ENCODE measurements around the gene OPRM1. TPM values are rescaled to one million over a fixed set of nuclear protein-coding genes. Genes with fewer than 3 reads are reported as not detected.

The OPRM1 gene
- total RNA-seq, 2 donors from 2014 or later = not detected

DNA sequence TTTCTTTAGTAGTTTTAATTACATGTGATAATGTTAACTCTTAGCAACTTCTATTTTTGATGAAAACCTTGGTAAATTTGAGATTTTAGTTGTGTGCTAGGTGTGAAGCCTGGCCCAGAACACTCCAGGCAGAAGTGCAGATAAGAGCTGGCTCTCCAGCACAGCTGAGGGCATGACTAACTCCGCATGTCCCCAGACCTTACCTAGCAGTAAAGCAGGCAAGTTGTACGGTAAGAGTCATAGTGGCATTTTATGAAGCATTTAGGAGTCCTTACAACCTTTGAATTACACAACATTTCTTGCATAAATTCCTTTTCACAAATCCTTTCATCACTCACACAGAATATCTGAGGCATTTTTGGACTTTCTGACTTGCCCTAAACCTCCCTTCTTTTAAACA, 67.2 kb downstream of the OPRM1 start:
- Histone ChIP-seq H3K9me3 (peaks cover 2% of the 10 kb centered on the region), H3K36me3 (no peaks in the 10 kb centered on the region), H3K4me3 (no peak overlapping the region), H3K27ac (no peak overlapping the region), H3K27me3 (replicated peaks; ENCODE audit: insufficient read depth) (no peaks in the 10 kb centered on the region), H3K4me1 (ENCODE audit: control insufficient read depth in 1 of 2, low read depth in 2 of 2) (no peaks in the 10 kb centered on the region)
- ATAC-seq (ENCODE audit: insufficient number of reproducible peaks, low FRiP score, low read depth) (no peak), DNase-seq (ENCODE audit: low spot score) (no peak)
- TF ChIP-seq, protein P1, sequence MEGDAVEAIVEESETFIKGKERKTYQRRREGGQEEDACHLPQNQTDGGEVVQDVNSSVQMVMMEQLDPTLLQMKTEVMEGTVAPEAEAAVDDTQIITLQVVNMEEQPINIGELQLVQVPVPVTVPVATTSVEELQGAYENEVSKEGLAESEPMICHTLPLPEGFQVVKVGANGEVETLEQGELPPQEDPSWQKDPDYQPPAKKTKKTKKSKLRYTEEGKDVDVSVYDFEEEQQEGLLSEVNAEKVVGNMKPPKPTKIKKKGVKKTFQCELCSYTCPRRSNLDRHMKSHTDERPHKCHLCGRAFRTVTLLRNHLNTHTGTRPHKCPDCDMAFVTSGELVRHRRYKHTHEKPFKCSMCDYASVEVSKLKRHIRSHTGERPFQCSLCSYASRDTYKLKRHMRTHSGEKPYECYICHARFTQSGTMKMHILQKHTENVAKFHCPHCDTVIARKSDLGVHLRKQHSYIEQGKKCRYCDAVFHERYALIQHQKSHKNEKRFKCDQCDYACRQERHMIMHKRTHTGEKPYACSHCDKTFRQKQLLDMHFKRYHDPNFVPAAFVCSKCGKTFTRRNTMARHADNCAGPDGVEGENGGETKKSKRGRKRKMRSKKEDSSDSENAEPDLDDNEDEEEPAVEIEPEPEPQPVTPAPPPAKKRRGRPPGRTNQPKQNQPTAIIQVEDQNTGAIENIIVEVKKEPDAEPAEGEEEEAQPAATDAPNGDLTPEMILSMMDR (IDR thresholded peaks at IDR 0.05) = no peak

DNA sequence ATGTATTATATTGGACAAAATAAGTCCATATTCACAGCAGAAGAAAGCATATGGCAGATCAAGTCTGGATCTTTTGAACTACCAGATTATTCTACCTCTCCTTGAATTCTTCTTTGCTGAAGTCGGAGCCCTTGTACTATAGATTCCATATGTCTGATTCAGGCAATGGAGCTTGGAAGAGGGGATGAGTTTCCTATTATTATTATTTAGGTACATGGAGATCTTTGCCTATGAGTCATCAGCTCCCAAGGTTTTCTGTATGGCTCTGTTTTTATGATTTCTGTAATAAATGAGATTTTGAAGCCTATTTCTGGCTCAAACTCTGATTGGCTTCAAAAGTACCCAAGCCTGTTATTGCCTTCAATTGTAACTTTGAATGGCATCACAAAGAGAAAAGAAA, 72.0 kb downstream of the OPRM1 start:
- no peak for ATAC-seq (ENCODE audit: insufficient number of reproducible peaks, low FRiP score, low read depth)
- TF ChIP-seq, protein P1 (IDR thresholded peaks at IDR 0.05) = no peak
- Histone ChIP-seq H3K9me3 (no peaks in the 10 kb centered on the region), H3K27me3 (replicated peaks; ENCODE audit: insufficient read depth) (no peaks in the 10 kb centered on the region), H3K4me3 (no peak overlapping the region), H3K27ac (no peak overlapping the region), H3K4me1 (ENCODE audit: control insufficient read depth in 1 of 2, low read depth in 2 of 2) (no peaks in the 10 kb centered on the region), H3K36me3 (no peaks in the 10 kb centered on the region)
- DNase-seq (ENCODE audit: low spot score) = no peak

DNA sequence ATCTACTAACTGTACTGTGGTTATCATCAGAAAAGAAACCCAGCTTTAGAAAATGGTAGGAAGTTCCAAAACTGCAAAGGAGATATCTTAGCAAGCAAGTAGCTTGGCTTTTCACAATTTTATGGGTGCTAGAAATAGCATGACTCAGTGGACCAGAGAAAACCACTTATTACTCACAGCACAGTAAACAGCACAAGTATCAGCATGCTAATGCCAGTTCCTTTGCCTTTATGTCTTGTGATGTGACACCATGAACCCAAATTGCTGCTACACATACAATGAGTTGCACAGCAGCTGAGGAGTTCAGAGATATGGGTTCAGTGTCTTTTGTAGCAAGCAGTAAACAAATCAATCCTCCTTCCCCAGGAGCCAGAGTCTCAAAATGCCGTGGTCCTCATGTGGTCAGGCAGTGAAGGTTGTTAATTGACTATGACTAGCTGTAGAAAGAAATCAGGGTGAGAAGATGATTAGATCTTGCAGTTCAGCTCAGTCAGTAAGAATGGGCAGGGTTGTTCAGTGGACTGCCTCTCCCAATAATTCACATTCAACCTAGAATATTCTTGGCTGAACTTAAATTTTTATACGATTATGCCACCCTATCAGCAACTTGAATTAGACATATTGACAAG, 73.3 kb downstream of the OPRM1 start:
- Histone ChIP-seq H3K4me3 (no peak overlapping the region), H3K27ac (no peak overlapping the region), H3K36me3 (no peaks in the 10 kb centered on the region), H3K27me3 (replicated peaks; ENCODE audit: insufficient read depth) (no peaks in the 10 kb centered on the region), H3K9me3 (no peaks in the 10 kb centered on the region), H3K4me1 (ENCODE audit: control insufficient read depth in 1 of 2, low read depth in 2 of 2) (no peaks in the 10 kb centered on the region)
- ATAC-seq (ENCODE audit: insufficient number of reproducible peaks, low FRiP score, low read depth) (no peak), DNase-seq (ENCODE audit: low spot score) (no peak)
- TF ChIP-seq, protein P1 (IDR thresholded peaks at IDR 0.05) = no peak

DNA sequence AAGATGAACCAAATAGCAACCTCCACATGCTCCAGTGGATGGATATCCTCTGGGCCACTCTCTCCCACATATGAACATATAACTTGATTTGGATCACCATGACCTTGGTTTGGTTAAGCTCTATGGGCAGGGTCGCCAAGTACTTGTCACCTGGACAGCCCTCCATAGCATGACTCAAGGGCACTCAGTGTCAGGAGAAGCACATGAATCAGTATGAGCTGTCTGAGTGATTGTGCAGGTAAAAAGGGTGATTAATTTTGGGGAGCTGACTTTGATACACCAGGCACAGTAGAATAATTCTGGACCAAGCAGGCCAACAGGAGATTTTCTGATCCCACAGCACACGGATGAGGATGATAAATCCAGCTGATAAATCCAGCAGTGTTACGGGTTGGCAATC, 74.4 kb downstream of the OPRM1 start:
- TF ChIP-seq, protein P1 (IDR thresholded peaks at IDR 0.05) = no peak
- Histone ChIP-seq H3K27me3 (replicated peaks; ENCODE audit: insufficient read depth) (no peaks in the 10 kb centered on the region), H3K27ac (no peak overlapping the region), H3K4me1 (ENCODE audit: control insufficient read depth in 1 of 2, low read depth in 2 of 2) (no peaks in the 10 kb centered on the region), H3K4me3 (no peak overlapping the region), H3K36me3 (no peaks in the 10 kb centered on the region), H3K9me3 (no peaks in the 10 kb centered on the region)
- no peak for ATAC-seq (ENCODE audit: insufficient number of reproducible peaks, low FRiP score, low read depth)
- no peak for DNase-seq (ENCODE audit: low spot score)

DNA sequence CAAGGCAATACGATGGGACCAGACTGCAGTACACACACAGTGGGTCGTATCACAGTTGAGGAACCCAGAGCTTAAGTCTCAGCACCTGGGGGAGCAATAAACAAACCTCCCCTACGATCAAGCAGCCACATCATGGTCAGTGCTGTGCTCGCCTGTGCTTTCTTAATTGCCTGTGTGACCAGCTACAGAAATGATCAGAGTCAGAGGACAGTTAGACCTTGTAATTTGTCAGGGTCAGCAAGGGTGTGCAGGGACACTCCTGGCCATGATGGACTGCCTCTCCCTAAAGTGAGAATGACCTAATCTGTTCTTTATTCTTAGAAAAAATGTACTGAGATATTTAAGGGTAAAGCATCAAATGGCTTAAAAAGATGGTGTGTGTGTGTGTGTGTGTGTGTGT, 78.4 kb downstream of the OPRM1 start:
- Histone ChIP-seq H3K36me3 (no peaks in the 10 kb centered on the region), H3K4me1 (ENCODE audit: control insufficient read depth in 1 of 2, low read depth in 2 of 2) (no peaks in the 10 kb centered on the region), H3K4me3 (no peak overlapping the region), H3K9me3 (no peaks in the 10 kb centered on the region), H3K27ac (no peak overlapping the region), H3K27me3 (replicated peaks; ENCODE audit: insufficient read depth) (no peaks in the 10 kb centered on the region)
- TF ChIP-seq, protein P1 (IDR thresholded peaks at IDR 0.05) = no peak
- DNase-seq (ENCODE audit: low spot score) = no peak
- no peak for ATAC-seq (ENCODE audit: insufficient number of reproducible peaks, low FRiP score, low read depth)

Measured in thoracic aorta (tissue), 2 donors.